Activated CD4-positive, alpha-beta T cell treated with anti-CD3 and anti-CD28 coated beads, Interleukin-2, amount 10 ng/mL, durations not matched to agents 7 days and 5 days (primary cell): ENCODE measurements around the gene SLC34A3. TPM values are rescaled to one million over a fixed set of nuclear protein-coding genes. Genes with fewer than 3 reads are reported as not detected.
"Not testable (repeated sequence)": the region's sequence is repeated elsewhere in the genome, so short reads cannot be mapped to it uniquely, and the experiment has no call there.

Experiments used
- CTCF ChIA-PET: fragments of 350-600 bp; sonication (Branson Sonifier 250); formaldehyde crosslinking; loops from one replicate; lab custom pipeline; 2021; ENCODE audit warnings: antibody characterized with exemption; lab: Charles Lee
- POLR2A ChIA-PET: fragments of 350-600 bp; sonication (Branson Sonifier 250); formaldehyde crosslinking; loops from one replicate; lab custom pipeline; 2021; ENCODE audit warnings: antibody characterized with exemption; lab: Charles Lee
- DNase-seq: peaks from one replicate; pipeline ENCODE4 v3.0.0-alpha.2; 2020
- H3K27ac Mint-ChIP-seq: one replicate; pipeline ENCODE4 v1.8.0; 2021; ENCODE audit warnings: mild to moderate bottlenecking, moderate library complexity, mixed read lengths
- H3K27me3 Mint-ChIP-seq: one replicate; pipeline ENCODE4 v1.8.0; 2021; ENCODE audit warnings: mixed read lengths
- H3K36me3 Mint-ChIP-seq: one replicate; pipeline ENCODE4 v1.8.0; 2021; ENCODE audit warnings: low read depth, mixed read lengths
- H3K4me1 Mint-ChIP-seq: one replicate; pipeline ENCODE4 v1.8.0; 2021; ENCODE audit warnings: mixed read lengths
- H3K4me3 Mint-ChIP-seq: one replicate; pipeline ENCODE4 v1.8.0; 2021; ENCODE audit warnings: mild to moderate bottlenecking, moderate library complexity, mixed read lengths
- H3K9me3 Mint-ChIP-seq: one replicate; pipeline ENCODE4 v1.8.0; 2021; ENCODE audit warnings: mixed read lengths
- total RNA-seq, 2 experiments: library from RNA; stranded (reverse); gene quantifications; one replicate each; pipeline ENCODE4 v1.2.3, GENCODE V29; 2021

Gene SLC34A3
- total RNA-seq, 2 experiments from 2014 or later, result not detected

DNA sequence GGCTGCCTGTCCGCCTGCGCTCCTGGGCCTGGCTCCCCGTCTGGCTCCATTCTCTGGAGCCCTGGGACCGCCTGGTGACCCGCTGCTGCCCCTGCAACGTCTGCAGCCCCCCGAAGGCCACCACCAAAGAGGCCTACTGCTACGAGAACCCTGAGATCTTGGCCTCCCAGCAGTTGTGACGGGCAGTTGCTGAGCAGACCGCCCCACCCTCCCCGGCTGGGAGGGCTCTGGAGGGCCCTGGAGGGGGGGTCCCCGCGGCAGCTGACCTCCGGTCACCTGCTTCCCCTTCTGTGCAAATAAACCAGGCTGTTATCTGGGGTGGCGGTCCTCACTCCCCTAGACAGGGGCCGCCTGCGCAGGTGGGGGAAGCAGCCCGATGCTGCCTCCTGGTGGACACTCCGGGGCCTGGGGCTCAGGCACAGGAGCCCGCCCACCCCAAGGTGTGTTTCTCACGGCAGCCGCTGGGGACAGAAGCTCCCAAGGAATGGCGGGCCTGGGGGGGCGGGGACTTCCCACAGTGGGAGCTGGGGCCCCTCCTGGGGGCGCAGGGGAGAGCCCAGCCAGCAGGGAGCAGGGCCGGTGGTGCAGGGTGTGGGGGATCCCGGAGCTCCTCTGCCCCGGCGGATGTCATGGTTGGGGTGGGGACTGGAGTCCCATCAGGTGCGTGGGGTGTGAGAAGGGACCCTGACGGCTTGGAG is 5.7 kb downstream of the SLC34A3 start:
- H3K27ac Mint-ChIP-seq, result no peak overlapping the region
- no peak overlapping the region for H3K4me3 Mint-ChIP-seq
- peaks cover 14% of the 10 kb centered on the region for H3K4me1 Mint-ChIP-seq
- H3K36me3 Mint-ChIP-seq, result peaks cover 3% of the 10 kb centered on the region
- H3K9me3 Mint-ChIP-seq, result no peaks in the 10 kb centered on the region
- ChIA-PET CTCF (interaction anchor here (0.6 to 6.5 kb wide), 42 partner anchors 9 to 449 kb away, joined by 3 to 65 read pairs (median 4); partner anchors contain the start of genes CYSRT1, FUT7, LRRC26 and MAN1B1), POLR2A (interaction anchor here (0.5 kb wide), 1 partner anchor 115 kb away, joined by 3 read pairs; no protein-coding TSS in a partner anchor)
- no peaks in the 10 kb centered on the region for H3K27me3 Mint-ChIP-seq
- peak; percentile 91 for DNase-seq

DNA sequence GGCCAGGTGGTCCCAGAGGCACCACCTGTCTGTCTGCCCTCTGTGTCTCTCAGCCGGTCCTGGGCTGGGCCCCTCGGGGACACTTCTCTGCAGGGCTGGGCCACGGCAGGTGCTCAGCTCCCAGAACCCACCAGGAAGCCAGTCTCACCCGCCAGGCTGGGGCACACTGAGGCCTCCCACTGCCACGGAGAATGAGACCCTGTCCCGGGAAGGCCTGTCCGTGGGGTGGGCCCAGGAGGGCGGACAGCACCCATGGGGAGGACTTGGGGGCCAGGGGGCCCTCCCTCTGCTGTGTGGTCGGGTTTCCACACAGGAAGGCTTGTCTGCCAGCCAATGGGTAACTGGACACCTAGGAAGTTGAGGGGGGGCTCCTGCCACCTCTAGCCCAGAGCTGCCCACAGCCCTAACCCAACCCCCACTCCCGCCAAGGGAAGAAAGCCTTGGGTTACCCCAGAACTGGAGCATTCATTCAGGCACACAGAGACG is 6.3 kb downstream of the SLC34A3 start:
- no peaks in the 10 kb centered on the region for H3K27me3 Mint-ChIP-seq
- CTCF ChIA-PET, result interaction anchor here (0.6 to 6.5 kb wide), 41 partner anchors 8 to 450 kb away, joined by 3 to 65 read pairs (median 4); partner anchors contain the start of genes CYSRT1, FUT7, LRRC26 and MAN1B1
- peaks cover 6% of the 10 kb centered on the region for H3K36me3 Mint-ChIP-seq
- H3K4me1 Mint-ChIP-seq, result peaks cover 14% of the 10 kb centered on the region
- POLR2A ChIA-PET, result no interaction called here
- H3K27ac Mint-ChIP-seq, result no peak overlapping the region
- DNase-seq, result no peak
- no peaks in the 10 kb centered on the region for H3K9me3 Mint-ChIP-seq
- H3K4me3 Mint-ChIP-seq, result no peak overlapping the region

DNA sequence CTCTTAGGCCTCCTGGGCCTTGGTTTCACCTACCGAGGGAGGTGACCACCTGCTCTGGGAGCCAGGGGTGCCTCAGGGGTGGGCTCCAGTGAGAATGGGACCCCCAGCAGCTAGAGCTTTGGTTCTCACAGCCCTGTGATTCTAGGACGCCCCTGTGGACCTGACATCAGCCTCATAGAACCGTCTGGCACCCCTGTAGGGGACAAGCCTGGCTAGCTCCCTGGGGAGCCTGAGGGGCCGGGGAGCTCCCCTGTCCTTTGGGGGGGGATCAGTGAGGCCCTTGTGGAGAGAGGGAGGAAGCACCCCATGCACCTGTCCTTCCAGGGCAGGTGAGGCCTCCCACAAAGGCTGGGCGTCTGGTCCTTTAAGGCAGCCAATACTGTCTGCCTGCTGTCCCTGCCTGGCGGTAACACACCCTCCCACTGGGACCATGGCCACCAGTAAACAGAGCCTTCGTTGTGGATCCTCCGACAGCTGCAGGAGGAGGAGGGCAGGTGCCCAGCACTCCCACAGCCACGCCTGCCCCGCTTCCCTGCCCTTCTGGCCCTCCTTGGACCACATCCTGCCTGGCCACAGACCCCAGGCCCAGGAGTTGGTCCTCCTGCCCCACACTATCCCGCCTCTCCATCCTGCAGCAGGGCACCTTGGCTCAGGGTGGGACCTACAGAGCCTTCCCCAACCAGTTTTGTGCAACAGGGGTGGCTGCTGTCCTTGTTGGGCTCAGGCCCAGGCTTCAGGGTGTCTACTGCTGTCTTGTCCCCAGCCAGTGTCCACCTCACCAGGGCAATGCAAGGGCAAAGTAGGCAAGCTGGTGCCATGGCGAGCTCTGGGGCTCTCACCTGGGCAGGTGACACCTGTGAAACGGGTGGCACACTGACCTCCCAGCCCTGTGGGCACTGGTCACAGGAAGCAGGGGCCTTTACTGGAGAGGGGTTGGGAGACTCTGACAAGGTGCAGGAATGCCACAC is 7.3 kb downstream of the SLC34A3 start:
- Mint-ChIP-seq H3K4me1 (peaks cover 24% of the 10 kb centered on the region), H3K27ac (no peak overlapping the region), H3K4me3 (no peak overlapping the region), H3K36me3 (peaks cover 16% of the 10 kb centered on the region), H3K27me3 (no peaks in the 10 kb centered on the region), H3K9me3 (no peaks in the 10 kb centered on the region)
- ChIA-PET CTCF (interaction anchor here (1.1 to 6.5 kb wide), 10 partner anchors 9 to 209 kb away, joined by 3 to 65 read pairs (median 8); partner anchors contain the start of genes CYSRT1, NELFB, NPDC1 and RNF208), POLR2A (interaction anchor here (0.6 kb wide), 1 partner anchor 151 kb away, joined by 6 read pairs; the partner anchor contains the start of gene MAN1B1)
- no peak for DNase-seq

DNA sequence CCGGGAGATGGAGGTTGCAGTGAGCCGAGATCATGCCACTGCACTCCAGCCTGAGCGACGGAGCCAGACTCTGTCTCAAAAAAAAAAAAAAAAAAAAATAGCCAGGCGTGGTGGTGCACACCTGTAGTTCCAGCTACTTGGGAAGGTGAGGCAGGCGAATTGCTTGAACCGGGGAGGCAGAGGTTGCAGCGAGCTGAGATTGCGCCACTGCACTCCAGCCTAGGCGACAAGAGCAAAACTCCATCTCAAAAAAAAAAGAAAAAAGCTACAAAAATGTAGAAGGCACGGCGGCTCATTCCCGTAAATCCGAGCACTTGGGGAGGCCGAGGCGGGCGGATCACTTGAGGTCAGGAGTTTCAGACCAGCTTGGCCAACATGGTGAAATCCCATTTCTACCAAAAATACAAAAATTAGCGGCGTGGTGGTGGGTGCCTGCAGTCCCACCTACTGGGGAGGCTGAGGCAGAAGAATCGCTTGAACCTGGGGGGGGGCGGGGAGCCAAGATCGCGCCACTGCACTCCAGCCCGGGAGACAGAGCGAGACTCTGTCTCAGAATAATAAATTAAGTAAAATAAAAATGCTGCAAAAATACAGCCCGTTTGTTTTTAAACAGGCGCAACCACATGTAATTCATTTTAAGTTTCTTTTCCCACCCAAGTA is 9.0 kb downstream of the SLC34A3 start:
- H3K9me3 Mint-ChIP-seq, POLR2A ChIA-PET, DNase-seq, H3K27me3 Mint-ChIP-seq: not testable (repeated sequence)
- H3K4me3 Mint-ChIP-seq, result peak overlapping the region; percentile 74
- peaks cover 24% of the 10 kb centered on the region for H3K36me3 Mint-ChIP-seq
- H3K4me1 Mint-ChIP-seq, result peaks cover 33% of the 10 kb centered on the region
- CTCF ChIA-PET, result interaction anchor here (0.7 to 6.5 kb wide), 7 partner anchors 15 to 144 kb away, joined by 3 to 65 read pairs (median 3); partner anchors contain the start of genes CYSRT1, NELFB, RNF208 and RNF224
- H3K27ac Mint-ChIP-seq, result peak overlapping the region; percentile 85

DNA sequence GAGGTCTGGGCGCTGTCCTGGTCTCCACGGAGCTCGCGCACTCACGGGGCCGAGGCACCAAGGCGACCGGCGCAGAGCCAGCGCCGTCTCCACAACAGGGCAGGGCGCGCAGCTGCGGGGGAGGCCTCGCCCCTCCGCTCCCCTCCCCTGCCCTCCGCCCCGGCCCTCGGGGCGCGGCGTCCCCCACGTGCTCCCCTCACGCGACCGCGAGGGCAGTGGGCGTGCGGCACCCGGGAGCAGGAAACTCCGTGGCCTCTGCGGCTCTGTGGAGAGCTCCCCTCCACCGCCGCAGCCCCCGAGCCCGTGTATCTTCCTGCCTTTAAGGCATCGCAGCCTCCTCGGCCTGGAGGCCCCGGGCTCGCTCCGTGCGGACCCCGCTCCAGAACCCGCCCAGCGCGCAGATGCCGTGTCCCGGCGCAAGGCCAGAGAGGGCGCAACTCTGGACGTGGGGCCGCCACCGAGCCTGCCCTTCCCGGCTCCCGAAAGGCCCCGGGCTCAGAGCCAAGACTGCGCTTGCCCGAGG is 9.7 kb downstream of the SLC34A3 start:
- CTCF ChIA-PET, result interaction anchor here (0.6 to 6.5 kb wide), 10 partner anchors 14 to 205 kb away, joined by 3 to 65 read pairs (median 3); partner anchors contain the start of genes CYSRT1, MAN1B1, NELFB and RNF208
- Mint-ChIP-seq H3K27ac (peak overlapping the region; percentile 85), H3K9me3 (no peaks in the 10 kb centered on the region), H3K4me1 (peaks cover 33% of the 10 kb centered on the region), H3K27me3 (no peaks in the 10 kb centered on the region), H3K4me3 (peak overlapping the region; percentile 74), H3K36me3 (peaks cover 24% of the 10 kb centered on the region)
- POLR2A ChIA-PET, result interaction anchor here (0.6 to 1.4 kb wide), 12 partner anchors 13 to 349 kb away, joined by 3 to 11 read pairs (median 4); partner anchors contain the start of genes EXD3, MAN1B1, NELFB and NOXA1
- peak; percentile 75 for DNase-seq

DNA sequence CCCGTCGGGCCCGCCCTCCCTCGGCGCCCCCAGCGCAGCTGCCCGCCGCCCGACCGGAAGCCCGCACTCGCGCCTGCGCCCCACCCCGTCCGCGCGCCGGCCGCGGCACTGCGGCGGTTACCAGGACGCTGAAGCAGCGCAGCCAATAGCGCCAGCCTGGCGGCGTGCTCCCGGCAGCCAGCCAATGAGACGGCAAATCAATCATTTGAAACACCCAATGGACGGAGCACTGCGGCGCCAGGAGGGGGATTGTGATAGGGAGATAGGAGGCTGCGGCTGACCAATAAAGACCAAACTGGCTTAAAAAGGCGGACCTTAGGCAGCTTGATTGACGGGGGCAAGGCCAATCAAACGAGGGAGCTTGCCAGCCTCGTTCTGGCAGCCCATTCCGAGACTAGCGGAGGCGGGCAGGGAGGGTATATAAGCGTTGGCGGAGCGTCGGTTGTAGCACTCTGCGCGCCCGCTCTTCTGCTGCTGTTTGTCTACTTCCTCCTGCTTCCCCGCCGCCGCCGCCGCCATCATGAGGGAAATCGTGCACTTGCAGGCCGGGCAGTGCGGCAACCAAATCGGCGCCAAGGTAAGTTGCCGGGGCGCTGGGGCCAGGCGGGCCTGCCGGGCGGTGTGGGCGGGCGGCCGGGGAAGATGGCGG is 10.3 kb downstream of the SLC34A3 start, which contains the start of gene TUBB4B:
TUBB4B (plus strand) TSS at position 447 of the 649 bp plus-strand sequence; CDS start at position 521, 74 bp downstream.
- peaks cover 33% of the 10 kb centered on the region for H3K4me1 Mint-ChIP-seq
- H3K4me3 Mint-ChIP-seq, result peak within 1 kb of the TSS; percentile 88
- peak; percentile 98 for DNase-seq
- H3K36me3 Mint-ChIP-seq, result peaks cover 24% of the 10 kb centered on the region
- H3K9me3 Mint-ChIP-seq, result no peaks in the 10 kb centered on the region
- no peaks in the 10 kb centered on the region for H3K27me3 Mint-ChIP-seq
- peak within 1 kb of the TSS; percentile 92 for H3K27ac Mint-ChIP-seq
- POLR2A ChIA-PET, result interaction anchor here (0.6 to 1.4 kb wide), 12 partner anchors 13 to 348 kb away, joined by 3 to 11 read pairs (median 4); partner anchors contain the start of genes EXD3, MAN1B1, NELFB and NOXA1
- CTCF ChIA-PET, result interaction anchor here (0.6 to 6.5 kb wide), 9 partner anchors 13 to 206 kb away, joined by 3 to 65 read pairs (median 3); partner anchors contain the start of genes CYSRT1, MAN1B1, NELFB and RNF208

DNA sequence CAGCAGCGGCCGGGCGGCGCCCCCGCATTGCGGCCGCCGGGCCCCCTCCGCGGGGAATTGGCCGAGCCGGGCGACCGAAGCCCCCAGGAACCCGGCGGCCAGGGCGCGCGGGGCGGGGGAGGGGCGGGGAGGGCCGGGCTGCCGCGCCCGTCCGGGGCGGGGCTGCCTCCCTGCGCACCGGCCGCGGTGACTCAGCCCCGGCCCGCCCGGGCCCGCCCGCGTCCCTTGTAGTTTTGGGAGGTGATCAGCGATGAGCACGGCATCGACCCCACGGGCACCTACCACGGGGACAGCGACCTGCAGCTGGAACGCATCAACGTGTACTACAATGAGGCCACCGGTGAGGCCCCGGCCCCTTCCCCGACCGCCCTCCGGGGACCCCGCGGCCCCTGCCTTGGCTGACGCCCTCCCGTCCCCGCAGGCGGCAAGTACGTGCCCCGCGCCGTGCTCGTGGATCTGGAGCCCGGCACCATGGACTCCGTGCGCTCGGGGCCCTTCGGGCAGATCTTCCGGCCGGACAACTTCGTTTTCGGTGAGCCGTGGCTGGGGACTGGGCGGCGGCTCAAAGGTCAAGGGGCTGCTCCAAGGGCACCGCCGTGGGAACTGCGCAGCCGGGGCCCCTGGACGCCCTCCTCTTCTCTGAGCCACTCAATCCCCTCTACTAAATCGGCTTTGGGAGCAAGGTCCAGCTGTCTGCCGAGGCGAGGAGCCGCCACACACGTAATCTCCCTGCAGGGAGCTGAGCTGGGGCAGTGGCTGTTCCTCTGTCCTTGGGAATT is 11.0 kb downstream of the SLC34A3 start:
- peaks cover 24% of the 10 kb centered on the region for H3K36me3 Mint-ChIP-seq
- CTCF ChIA-PET, result interaction anchor here (1.0 to 6.5 kb wide), 8 partner anchors 12 to 212 kb away, joined by 3 to 65 read pairs (median 5); partner anchors contain the start of genes CYSRT1, MAN1B1, NELFB and RNF208
- peak; percentile 65 for DNase-seq
- H3K27me3 Mint-ChIP-seq, result no peaks in the 10 kb centered on the region
- H3K27ac Mint-ChIP-seq, result peak overlapping the region; percentile 88
- peak overlapping the region; percentile 87 for H3K4me3 Mint-ChIP-seq
- POLR2A ChIA-PET, result interaction anchor here (0.8 to 1.4 kb wide), 9 partner anchors 13 to 220 kb away, joined by 3 to 11 read pairs (median 4); partner anchors contain the start of genes MAN1B1, NELFB and NRARP
- H3K4me1 Mint-ChIP-seq, result peaks cover 33% of the 10 kb centered on the region
- no peaks in the 10 kb centered on the region for H3K9me3 Mint-ChIP-seq

DNA sequence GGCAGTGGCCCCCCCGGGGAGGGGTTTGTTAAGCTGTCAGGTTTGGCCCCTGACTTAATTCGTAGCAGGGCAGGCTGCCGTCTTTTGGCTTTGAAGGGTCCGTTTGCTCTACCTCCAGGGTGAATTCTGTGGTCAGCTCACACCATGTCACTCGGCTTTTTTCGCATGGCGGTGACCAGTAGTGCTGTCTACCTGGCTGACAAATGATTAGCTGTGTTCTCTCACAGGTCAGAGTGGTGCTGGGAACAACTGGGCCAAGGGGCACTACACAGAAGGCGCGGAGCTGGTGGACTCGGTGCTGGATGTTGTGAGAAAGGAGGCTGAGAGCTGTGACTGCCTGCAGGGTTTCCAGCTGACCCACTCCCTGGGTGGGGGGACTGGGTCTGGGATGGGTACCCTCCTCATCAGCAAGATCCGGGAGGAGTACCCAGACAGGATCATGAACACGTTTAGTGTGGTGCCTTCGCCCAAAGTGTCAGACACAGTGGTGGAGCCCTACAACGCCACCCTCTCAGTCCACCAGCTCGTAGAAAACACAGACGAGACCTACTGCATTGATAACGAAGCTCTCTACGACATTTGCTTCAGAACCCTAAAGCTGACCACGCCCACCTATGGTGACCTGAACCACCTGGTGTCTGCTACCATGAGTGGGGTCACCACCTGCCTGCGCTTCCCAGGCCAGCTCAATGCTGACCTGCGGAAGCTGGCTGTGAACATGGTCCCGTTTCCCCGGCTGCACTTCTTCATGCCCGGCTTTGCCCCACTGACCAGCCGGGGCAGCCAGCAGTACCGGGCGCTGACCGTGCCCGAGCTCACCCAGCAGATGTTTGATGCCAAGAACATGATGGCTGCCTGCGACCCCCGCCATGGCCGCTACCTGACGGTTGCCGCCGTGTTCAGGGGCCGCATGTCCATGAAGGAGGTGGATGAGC is 11.8 kb downstream of the SLC34A3 start:
- Mint-ChIP-seq H3K27ac (peak overlapping the region; percentile 88), H3K9me3 (no peaks in the 10 kb centered on the region), H3K27me3 (no peaks in the 10 kb centered on the region), H3K36me3 (peaks cover 24% of the 10 kb centered on the region), H3K4me1 (peaks cover 33% of the 10 kb centered on the region), H3K4me3 (peak overlapping the region; percentile 87)
- POLR2A ChIA-PET, result interaction anchor here (0.6 to 1.4 kb wide), 3 partner anchors 12 to 156 kb away, joined by 3 to 6 read pairs (median 3); partner anchors contain the start of genes MAN1B1 and NELFB
- CTCF ChIA-PET, result interaction anchor here (1.0 to 4.6 kb wide), 5 partner anchors 12 to 213 kb away, joined by 3 to 19 read pairs (median 5); partner anchors contain the start of gene NELFB
- no peak for DNase-seq

DNA sequence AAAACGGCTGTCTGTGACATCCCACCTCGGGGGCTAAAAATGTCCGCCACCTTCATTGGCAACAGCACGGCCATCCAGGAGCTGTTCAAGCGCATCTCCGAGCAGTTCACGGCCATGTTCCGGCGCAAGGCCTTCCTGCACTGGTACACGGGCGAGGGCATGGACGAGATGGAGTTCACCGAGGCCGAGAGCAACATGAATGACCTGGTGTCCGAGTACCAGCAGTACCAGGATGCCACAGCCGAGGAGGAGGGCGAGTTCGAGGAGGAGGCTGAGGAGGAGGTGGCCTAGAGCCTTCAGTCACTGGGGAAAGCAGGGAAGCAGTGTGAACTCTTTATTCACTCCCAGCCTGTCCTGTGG is 12.5 kb downstream of the SLC34A3 start:
- Mint-ChIP-seq H3K4me3 (peak overlapping the region; percentile 87), H3K36me3 (peaks cover 24% of the 10 kb centered on the region), H3K4me1 (peaks cover 31% of the 10 kb centered on the region)
- POLR2A ChIA-PET, result interaction anchor here (0.6 kb wide), 1 partner anchor 21 kb away, joined by 3 read pairs; no protein-coding TSS in a partner anchor
- not testable (repeated sequence) for H3K27me3 Mint-ChIP-seq, H3K9me3 Mint-ChIP-seq, H3K27ac Mint-ChIP-seq, DNase-seq
- CTCF ChIA-PET, result interaction anchor here (1.0 to 4.6 kb wide), 3 partner anchors 11 to 48 kb away, joined by 3 to 19 read pairs (median 5); partner anchors contain the start of gene NELFB
